ENCODE data around the gene ADAM10. TPM values are rescaled to one million over a fixed set of nuclear protein-coding genes. Genes with fewer than 3 reads are reported as not detected.
A peak's percentile ranks its signal among the peaks of the same experiment; 100 is the strongest.

The ADAM10 gene
- total RNA-seq, 1 donor from 2014 or later: 243 TPM

DNA sequence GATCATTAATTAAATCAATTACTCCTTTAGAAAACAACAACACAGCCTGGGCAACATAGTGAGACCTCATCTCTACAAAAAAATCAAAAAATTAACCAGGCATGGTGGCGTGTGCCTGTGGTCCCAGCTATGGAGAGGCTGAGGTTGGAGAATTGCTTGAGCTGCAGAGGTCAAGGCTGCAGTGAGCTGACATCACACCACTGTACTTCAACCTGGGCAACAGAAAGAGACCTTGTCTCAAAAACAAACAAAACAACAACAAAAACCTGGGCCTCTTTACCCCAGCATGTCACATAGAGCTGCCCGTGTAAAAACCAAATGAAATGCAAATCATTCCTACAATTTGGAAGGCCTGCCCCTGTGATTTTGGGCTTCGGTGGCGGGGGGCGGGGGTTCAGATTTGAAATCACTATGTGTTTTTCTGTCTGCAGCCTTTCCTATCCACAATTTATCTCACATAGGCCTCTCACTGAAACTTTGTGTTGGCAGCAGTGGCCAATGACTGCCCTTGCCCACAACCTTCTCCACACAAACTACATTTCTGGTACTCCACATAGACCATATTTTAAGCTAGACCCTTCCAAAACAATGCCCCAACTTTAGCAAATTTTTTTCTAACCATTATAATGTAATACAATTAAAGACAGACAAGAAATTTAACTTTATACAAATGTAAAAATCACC, 6.5 kb downstream of the ADAM10 start:
- Histone ChIP-seq H3K4me3 (ENCODE audit: insufficient read depth, low read depth, low read length) (no peak overlapping the region), H2AFZ (ENCODE audit: low read depth, low read length) (no peak overlapping the region), H3K27me3 (ENCODE audit: insufficient read depth, low read length) (no peaks in the 10 kb centered on the region), H3K9me3 (ENCODE audit: insufficient read depth, low read depth, low read length) (no peaks in the 10 kb centered on the region), H4K20me1 (ENCODE audit: insufficient read depth, low read length) (peaks cover 74% of the 10 kb centered on the region), H3K4me2 (ENCODE audit: low read length) (peak overlapping the region; percentile 29), H3K79me2 (ENCODE audit: insufficient read depth, low read length) (peaks cover 97% of the 10 kb centered on the region), H3K9ac (ENCODE audit: low read length) (peak overlapping the region; percentile 49), H3K36me3 (ENCODE audit: insufficient read depth, low read length) (no peaks in the 10 kb centered on the region), H3K27ac (ENCODE audit: low read depth, low read length) (peak overlapping the region; percentile 64), H3K4me1 (ENCODE audit: insufficient read depth, low read length) (peaks cover 21% of the 10 kb centered on the region)
- DNase-seq (ENCODE audit: low read depth) (no peak), FAIRE-seq (no peak)
- Mint-ChIP-seq H3K27ac (ENCODE audit: unreplicated experiment) (peak overlapping the region; percentile 30), H3K36me3 (ENCODE audit: low read depth, unreplicated experiment) (no peaks in the 10 kb centered on the region), H3K4me1 (ENCODE audit: low read depth, unreplicated experiment) (peaks cover 23% of the 10 kb centered on the region), H3K27me3 (ENCODE audit: low read depth, unreplicated experiment) (no peaks in the 10 kb centered on the region), H3K4me3 (ENCODE audit: unreplicated experiment) (peak overlapping the region; percentile 60), H3K9me3 (ENCODE audit: unreplicated experiment) (no peaks in the 10 kb centered on the region)
- no peak for TF ChIP-seq EZH2 (IDR thresholded peaks at IDR 0.05; ENCODE audit: insufficient read depth, low read length)
- TF ChIP-seq, protein P1, sequence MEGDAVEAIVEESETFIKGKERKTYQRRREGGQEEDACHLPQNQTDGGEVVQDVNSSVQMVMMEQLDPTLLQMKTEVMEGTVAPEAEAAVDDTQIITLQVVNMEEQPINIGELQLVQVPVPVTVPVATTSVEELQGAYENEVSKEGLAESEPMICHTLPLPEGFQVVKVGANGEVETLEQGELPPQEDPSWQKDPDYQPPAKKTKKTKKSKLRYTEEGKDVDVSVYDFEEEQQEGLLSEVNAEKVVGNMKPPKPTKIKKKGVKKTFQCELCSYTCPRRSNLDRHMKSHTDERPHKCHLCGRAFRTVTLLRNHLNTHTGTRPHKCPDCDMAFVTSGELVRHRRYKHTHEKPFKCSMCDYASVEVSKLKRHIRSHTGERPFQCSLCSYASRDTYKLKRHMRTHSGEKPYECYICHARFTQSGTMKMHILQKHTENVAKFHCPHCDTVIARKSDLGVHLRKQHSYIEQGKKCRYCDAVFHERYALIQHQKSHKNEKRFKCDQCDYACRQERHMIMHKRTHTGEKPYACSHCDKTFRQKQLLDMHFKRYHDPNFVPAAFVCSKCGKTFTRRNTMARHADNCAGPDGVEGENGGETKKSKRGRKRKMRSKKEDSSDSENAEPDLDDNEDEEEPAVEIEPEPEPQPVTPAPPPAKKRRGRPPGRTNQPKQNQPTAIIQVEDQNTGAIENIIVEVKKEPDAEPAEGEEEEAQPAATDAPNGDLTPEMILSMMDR (IDR thresholded peaks at IDR 0.05; ENCODE audit: insufficient read depth, low read depth, low read length): no peak

DNA sequence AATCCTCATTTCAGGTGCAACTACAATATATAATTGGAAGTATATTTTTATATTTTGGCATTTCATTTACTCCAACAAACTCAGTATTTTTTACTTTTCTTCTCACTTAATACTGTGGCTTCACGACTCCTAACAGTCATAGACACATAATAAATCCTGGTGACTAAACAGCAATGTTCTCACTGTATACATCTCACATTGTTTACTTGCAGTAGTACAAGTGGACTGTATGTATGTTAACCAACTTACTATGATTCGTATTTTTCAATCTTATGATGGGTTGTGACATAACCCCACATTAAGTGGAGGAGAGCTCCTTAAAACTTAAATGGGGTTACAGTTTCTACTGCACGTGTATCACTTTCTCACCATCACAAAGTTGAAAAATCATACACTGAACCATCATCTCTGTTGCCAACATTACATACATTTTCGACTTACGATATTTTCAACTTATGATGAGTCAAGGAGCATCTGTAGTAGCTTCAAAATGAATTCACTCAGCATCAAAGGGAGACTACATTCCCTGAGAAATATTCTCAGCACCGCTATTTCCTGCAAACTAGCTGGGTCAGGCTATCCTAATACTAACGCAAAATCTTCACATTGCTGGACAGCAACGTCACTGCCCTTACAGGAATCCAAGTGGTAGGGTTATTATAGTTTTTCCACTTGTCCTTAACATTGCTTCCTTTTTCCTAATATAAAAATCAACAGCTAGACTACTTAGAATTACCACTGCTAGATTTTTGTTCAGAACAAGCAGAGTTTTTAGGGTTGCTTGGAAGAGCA, 7.3 kb downstream of the ADAM10 start:
- H4K20me1 ChIP-seq (ENCODE audit: insufficient read depth, low read length): peaks cover 77% of the 10 kb centered on the region
- Mint-ChIP-seq H3K4me3 (ENCODE audit: unreplicated experiment) (peak overlapping the region; percentile 12), H3K27ac (ENCODE audit: unreplicated experiment) (no peak overlapping the region), H3K4me1 (ENCODE audit: low read depth, unreplicated experiment) (peaks cover 22% of the 10 kb centered on the region), H3K9me3 (ENCODE audit: unreplicated experiment) (no peaks in the 10 kb centered on the region), H3K27me3 (ENCODE audit: low read depth, unreplicated experiment) (no peaks in the 10 kb centered on the region), H3K36me3 (ENCODE audit: low read depth, unreplicated experiment) (no peaks in the 10 kb centered on the region)
- no peaks in the 10 kb centered on the region for H3K9me3 ChIP-seq (ENCODE audit: insufficient read depth, low read depth, low read length)
- TF ChIP-seq, protein P1 (IDR thresholded peaks at IDR 0.05; ENCODE audit: insufficient read depth, low read depth, low read length): no peak
- TF ChIP-seq EZH2 (IDR thresholded peaks at IDR 0.05; ENCODE audit: insufficient read depth, low read length): no peak
- H3K4me3 ChIP-seq (ENCODE audit: insufficient read depth, low read depth, low read length): no peak overlapping the region
- H3K27ac ChIP-seq (ENCODE audit: low read depth, low read length): peak overlapping the region; percentile 64
- no peaks in the 10 kb centered on the region for H3K27me3 ChIP-seq (ENCODE audit: insufficient read depth, low read length)
- peaks cover 97% of the 10 kb centered on the region for H3K79me2 ChIP-seq (ENCODE audit: insufficient read depth, low read length)
- no peak overlapping the region for H2AFZ ChIP-seq (ENCODE audit: low read depth, low read length)
- H3K36me3 ChIP-seq (ENCODE audit: insufficient read depth, low read length): no peaks in the 10 kb centered on the region
- DNase-seq (ENCODE audit: low read depth): peak; percentile 80
- peaks cover 14% of the 10 kb centered on the region for H3K4me1 ChIP-seq (ENCODE audit: insufficient read depth, low read length)
- peak overlapping the region; percentile 29 for H3K4me2 ChIP-seq (ENCODE audit: low read length)
- FAIRE-seq: peak; percentile 85
- H3K9ac ChIP-seq (ENCODE audit: low read length): peak overlapping the region; percentile 49
